HG02981 (cell line): ENCODE measurements around the gene PTPN1.
"Not testable (repeated sequence)": the region's sequence is repeated elsewhere in the genome, so short reads cannot be mapped to it uniquely, and the experiment has no call there.

Experiments used
- ATAC-seq: cut with Tn5 transposase; IDR thresholded peaks from one replicate; pipeline ENCODE4 v1.9.1; 2021; ENCODE audit warnings: mild to moderate bottlenecking, moderate library complexity; ENCODE audit not compliant: unreplicated experiment

Gene PTPN1

GRCh38 chr20:50509923-50510705 is at the start of gene PTPN1:
TSS of gene PTPN1 (plus strand) at chr20:50510383. CDS start at chr20:50510528, 145 bp downstream.
- peak; percentile 84 for ATAC-seq

DNA sequence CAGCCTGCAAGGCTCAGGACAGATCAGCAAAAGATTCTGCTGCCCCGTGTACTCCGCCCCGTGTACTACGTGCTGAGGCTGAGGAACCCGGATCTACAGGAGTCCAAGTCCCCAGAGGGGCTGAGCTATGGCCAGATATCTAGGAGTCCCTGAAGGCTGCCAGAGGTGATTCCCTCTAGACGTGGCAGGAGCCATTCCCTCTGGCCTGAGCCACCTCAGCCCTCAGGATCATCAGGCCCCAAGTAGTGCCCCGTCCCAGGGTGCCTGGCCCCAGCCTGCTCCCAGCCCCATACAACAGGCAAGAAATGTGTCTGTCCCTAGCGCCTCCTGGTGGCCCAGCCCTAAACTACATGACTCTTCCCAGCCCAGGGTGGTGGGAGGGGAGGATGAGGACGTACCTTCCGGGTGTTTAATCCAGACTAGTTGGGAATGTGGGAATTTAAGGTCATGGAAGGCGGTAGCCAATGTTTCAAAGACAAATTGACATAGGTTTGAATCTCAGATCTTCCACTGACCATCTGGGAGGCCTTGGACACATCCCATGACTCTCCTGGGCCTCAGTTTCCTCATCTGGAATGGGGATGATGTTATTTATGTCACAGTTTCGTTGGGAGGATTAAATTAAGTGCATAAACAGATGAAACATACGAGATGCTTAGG is 49.4 kb upstream of the PTPN1 start:
- ATAC-seq = no peak

- no peak for ATAC-seq
Measured at GRCh38 chr20:50462093-50462690, 48.0 kb upstream of the PTPN1 start.

- peak; percentile 60 for ATAC-seq
Measured at GRCh38 chr20:50464026-50464724, 46.0 kb upstream of the PTPN1 start.

DNA sequence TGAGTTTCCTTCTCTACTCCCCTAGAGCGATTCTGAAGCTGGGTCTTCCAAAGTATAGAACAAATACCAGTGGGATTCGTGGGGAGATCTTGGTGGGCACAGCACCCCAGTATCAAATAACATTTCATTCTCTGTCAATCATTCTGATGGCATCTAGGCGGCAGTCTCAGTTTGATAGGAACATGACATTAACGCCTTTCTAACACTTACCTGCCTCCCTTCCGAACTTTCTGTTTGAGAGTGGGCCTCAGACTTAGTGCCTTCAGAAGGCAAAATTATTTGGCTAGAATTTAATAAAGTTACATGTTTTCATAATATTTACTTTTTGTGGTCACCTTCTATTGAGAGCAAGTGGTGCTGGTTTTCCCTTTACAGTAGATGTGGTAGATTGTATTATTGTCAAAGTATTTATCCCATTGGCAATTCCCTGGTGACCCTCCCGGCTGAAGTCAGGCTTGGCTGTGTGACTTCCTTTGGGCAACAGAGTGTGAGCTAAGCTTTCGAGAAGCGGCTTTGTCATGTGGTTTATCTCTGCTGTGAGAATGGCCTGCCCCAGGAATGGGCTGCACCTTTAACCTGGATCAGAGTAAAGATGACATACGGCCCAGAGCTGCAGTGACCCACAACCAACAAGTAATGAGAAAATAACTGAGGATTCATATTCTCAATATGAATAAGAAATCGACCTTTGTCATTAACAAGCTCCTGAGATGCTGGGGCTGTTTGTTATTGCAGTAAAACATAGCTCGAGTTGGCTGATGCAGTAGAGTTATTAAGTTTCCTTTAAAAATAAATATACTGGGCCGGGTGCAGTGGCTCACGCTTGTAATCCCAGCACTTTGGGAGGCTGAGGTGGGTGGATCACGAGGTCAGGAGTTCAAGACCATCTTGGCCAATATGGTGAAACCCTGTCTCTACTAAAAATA is 45.2 kb upstream of the PTPN1 start:
- ATAC-seq = no peak

DNA sequence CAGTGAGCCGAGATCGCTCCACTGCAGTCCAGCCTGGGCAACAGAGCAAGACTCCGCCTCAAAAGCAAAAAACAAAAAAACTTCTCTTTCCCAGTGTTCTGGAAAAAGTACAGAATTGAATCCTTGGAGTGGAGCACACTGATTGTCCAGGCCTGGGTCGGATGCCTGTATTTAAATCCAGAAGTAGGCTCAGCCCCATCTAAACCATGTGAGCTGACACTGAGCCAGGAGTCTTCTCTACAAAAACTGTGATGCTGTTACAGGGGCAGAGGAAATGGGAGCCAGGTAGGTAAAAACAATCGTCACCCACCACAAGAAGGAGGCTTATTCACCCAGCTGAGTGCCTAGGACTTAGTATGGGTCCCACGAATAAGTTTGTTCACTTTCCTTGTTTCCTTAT is 43.0 kb upstream of the PTPN1 start:
- no peak for ATAC-seq

DNA sequence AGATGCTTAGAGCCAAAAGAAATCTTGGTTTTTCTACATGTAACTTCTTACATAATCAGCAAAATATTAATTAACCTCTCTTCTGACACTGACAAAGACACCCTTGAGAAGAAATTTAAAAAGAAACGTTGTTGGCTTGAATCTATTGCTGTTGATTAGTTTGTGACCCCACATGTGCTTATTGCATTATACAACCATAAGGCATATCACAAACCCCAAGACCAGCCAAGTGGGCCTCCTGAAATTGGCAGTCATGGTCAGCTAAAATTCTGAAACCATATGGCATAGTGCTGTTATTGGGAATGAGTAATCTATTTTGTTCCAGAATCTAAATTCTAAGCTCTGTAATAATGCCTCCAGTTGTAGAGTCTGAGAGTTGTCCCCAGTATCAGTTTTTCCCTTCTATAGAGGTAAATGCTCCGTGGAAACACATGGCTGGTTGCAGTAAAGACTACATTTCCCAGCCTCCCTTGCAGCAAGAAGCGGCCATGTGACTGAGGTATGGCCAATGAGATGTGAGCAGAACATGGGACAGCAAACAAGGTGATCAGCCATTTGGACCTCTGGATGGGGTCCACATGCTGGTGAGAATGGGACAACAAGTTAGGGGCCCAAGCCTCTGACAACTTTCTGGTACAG is 42.3 kb upstream of the PTPN1 start:
- ATAC-seq = no peak

DNA sequence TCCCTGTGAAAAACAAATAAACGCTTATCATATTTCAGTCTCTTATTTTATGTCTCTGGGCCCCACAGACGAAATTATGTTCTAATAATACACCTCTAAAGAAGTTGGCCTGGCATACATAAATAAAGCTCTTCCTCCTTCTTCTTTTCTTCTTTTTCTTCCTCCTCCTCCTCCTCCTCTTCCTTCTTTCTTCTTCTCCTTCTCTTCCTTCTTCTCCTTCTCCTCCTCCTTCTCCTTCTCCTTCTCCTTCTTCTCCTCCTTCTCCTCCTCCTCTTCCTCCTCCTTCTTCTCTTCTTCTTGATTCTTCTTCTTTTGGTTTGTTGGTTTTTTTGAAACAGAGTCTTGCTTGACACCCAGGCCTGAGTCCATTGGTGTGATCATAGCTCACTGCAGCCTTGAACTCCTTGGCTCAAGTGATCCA is 41.8 kb upstream of the PTPN1 start:
- ATAC-seq = no peak

GRCh38 chr20:50469176-50469723 is 40.9 kb upstream of the PTPN1 start:
- ATAC-seq = no peak

DNA sequence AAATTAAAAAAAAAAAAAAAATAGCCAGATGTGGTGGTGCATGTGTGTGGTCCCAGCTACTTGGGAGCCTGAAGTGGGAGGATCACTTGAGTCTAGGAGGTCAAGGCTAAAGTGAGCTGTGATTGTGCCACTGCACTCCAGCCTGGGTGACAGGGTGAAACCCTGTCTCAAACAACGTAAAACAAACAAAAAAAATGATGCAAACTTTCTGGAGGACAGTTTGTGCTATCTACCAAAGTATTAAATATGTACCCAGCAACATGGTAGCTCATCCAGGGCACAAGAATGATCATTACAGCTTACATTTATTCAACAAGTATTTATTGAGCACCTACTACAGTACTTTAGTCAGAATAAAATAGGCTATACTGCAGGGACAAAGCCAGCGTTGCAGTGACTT is 40.4 kb upstream of the PTPN1 start:
- ATAC-seq = no peak

GRCh38 chr20:50470264-50470858 is 39.8 kb upstream of the PTPN1 start:
- ATAC-seq = no peak

DNA sequence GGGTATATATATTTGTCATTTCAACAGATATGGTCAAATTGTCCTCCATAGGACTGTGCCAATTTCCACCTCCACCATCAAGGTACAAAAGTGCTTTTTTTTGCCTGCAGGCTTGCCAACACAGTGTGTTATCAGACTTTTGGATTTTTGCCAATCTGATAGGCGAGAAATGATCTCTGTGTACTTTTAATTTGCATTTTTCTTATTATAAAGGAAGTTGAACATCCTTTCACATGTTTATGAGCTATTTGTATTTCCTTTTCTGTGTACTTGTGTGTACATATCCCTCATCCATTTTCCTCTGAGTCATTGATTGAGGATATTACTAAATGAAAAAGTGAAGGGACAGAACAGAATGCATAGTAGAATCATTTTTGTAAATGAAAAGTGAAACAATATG is 39.0 kb upstream of the PTPN1 start:
- ATAC-seq = no peak

- no peak for ATAC-seq
Measured at GRCh38 chr20:50472693-50473664, 37.2 kb upstream of the PTPN1 start.

DNA sequence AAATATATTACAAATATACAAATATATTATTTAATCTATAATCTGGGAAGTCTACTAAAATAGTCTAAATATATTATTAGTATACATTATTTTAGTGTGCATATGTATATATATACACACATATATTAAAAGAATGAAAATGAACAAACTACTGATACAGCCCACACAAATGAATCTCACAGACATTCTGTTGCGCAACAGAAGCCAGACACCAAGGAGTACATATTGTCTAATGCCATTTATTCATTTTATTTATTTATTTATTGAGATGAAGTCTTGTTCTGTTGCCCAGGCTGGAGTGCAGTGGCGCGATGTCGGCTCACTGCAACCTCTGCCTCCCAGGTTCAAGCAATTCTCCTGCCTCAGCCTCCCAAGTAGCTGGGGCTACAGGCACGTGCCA is 35.8 kb upstream of the PTPN1 start:
- not testable (repeated sequence) for ATAC-seq

- ATAC-seq = no peak
Measured at GRCh38 chr20:50475681-50476292, 34.4 kb upstream of the PTPN1 start.

GRCh38 chr20:50477239-50477872 is 32.8 kb upstream of the PTPN1 start:
- ATAC-seq = no peak
